Stimulated activated CD8-positive, alpha-beta memory T cell treated with anti-CD3 and anti-CD28 coated beads, Interleukin-12 subunit alpha, Interleukin-12 subunit beta, amount 100 ng/mL, for 4 hours (primary cell): ENCODE results near the gene GLCE.
"Not testable (repeated sequence)": the region's sequence is repeated elsewhere in the genome, so short reads cannot be mapped to it uniquely, and the experiment has no call there.

Experiments
- DNase-seq: peaks from one replicate; pipeline ENCODE4 v3.0.0-alpha.2; 2020; ENCODE audit warnings: low read depth

Gene GLCE

DNA sequence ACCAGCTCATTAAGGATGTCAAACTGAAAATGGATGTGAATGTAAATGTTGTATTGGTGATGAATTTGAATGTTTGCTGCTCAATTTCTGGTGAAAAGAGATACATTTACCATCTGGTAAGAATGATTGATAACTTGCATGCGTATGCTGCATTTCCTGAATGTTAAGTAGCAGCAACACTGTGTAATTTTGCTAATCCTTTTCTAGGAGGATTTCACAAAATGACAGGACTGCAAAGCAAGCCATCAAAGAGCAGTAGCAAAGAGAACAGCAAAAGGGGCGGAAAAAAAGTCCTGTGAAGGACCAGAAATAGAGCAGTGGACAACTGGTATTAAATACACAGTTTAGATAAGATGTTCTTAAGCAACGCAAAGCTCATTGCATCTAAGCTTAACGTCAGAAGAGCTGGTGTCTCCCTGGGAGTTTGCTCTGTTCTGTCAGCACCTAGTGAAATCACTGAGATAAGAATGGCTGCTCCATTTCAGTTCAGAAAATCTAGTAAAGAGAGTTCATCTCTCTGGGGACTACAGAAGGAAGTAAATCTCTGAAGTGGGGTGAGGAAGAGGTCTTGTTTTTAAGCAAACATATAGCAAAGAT, 114.7 kb downstream of the GLCE start:
- no peak for DNase-seq

GRCh38 chr15:69275933-69276560, 115.6 kb downstream of the GLCE start:
- no peak for DNase-seq

DNA sequence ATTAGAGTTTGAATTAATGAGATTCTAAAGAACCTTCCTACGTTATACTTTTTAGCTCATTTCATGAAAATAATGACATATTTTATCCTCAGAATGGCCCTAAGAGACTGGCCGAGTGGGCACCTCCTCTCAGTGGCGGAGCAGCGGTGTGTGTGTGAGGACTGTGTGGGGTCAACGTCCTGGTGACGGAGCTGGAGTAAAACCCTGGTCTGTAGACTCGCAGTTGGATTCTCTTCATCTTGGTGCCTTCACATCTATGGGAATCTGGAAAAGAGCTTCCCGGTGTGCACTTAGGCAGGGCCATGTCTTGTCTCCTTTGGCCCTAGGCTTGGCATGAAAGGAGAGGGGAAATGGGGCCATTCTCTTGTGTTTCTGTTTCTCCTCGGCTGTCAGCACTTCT, 116.9 kb downstream of the GLCE start:
- no peak for DNase-seq

DNA sequence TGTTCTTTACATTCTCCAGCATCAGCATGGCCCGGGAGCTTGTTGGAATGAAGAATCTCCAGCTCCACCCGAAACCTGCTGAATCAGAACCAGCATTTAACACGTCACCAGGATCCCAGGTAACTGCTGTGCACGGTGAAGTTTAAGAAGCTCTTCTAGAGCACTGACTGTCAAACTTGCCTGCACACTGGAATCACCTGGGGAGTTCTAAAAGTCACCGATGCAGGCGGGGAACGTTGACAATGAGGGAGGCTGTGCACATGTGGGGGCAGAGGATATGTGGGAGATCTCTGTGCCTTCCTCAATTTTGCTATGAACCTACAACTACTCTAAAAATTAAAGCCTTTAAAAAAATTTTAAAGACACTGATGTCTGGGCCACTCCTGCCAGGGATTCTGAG, 119.2 kb downstream of the GLCE start:
- DNase-seq, result no peak

- DNase-seq, result no peak
Measured at GRCh38 chr15:69280783-69281182, 120.3 kb downstream of the GLCE start.

- DNase-seq, result no peak
Measured at GRCh38 chr15:69282104-69282743, 121.8 kb downstream of the GLCE start.

GRCh38 chr15:69285834-69286233, 125.4 kb downstream of the GLCE start:
- no peak for DNase-seq

- DNase-seq, result no peak
Measured at GRCh38 chr15:69288011-69288410, 127.6 kb downstream of the GLCE start.

DNA sequence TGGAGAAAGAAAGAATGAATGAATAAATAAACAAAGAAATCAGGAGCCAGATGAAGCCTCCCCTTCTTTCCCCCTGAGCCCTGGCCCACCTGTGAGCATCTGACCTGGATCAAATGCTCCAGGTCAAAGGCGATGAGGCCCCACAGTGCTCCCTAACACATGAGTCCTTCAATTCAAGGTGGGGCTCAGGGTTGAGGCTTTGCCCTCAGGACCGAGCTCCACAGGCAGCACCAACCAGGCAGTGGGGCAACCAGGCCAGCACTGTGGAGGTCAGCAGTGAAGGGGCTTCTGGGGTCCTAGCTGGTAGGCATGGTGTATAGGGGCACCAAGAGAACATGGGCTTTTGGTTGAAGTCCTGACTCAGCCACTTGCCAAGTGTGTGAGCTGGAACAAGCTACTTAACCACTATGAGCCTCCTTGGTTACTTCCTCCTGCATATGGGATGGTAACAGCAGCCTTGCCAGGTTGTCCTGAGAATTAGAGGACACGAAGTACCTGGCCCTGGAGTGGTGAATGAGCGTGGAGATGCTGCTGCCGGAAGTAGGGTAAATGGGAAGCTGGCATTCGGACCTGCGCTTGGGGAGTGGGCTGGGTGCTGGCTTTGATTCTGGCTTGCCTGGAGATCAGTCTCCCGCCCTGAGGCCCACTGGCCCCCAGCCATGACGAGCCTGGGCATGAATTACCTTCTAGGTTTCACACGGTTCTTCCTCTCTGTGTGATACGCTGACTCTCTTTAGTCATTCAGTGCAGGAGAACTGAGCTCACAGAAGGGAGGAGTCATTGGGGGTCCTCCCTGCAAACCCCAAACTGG, 128.3 kb downstream of the GLCE start:
- no peak for DNase-seq

GRCh38 chr15:69289342-69290146, 129.1 kb downstream of the GLCE start:
- no peak for DNase-seq

- DNase-seq, result no peak
Measured at GRCh38 chr15:69290346-69291164, 130.1 kb downstream of the GLCE start.

- DNase-seq, result not testable (repeated sequence)
Measured at GRCh38 chr15:69291651-69292050, 131.2 kb downstream of the GLCE start.

DNA sequence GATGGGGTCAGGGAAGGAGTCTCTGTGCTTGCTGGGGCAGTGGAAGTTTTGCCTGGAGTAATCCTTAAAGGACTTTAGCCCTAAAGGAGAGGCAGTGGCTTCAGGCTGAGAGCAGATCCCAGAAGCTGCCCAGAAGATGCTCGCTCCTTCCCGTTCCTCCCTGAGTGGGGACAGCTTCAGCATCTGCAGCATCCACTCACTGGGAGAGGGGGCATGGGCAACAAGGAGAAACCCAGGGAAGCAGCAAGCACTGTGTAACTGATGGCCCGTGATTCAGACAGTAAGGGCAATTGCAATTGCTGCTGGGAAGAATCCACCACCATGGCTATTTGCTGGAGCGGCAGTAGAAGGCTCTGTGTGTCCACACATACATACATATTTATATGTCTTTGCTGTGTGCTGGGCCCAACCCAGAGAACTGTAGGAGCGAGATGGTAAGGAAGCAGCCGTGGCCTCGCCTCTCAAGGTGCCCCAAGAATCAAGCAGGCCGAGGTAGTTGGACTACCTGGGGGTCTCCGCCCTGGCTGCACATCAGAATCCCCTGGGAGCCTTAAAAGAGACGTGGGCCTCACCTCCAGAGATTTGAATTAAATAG, 132.5 kb downstream of the GLCE start:
- DNase-seq, result no peak

DNA sequence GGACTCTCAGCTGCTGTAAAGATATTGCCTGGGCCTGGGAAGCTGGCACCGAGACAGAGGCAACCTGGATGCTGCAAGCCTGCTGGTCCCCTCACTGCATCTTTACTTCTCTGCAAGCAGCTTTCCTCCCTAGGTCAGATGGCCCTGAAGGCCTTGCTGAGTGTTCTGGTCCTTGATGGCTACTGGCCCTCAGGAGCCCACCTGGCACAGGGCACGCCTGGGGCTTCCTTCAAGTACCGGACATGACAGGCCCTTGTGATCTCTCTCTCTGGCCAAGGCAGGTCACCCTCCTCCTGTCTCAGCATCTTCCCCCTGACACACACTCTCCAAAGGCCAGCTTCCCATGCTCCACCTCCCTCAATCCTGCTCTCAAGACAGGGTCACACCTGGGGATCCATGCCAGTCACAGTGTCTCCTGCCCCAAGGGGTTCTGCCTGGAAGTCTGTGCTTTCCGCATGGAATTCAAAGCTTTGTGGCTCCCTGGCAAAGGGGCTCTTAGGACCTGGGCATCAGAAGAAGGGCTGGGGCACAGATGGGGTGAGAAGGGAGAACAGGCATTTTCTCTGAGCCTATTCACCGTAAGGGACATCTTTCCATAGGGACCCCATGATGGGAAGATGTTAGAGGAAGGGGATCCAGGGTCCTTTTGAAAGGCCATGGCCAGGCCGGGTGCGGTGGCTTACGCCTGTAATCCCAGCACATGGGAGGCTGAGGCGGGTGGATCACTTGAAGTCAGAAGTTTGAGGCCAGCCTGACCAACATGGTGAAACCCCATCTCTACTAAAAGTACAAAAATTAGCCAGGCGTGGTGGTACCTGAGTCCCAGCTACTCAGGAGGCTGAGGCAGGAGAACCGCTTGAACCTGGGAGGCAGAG, 133.5 kb downstream of the GLCE start:
- no peak for DNase-seq

DNA sequence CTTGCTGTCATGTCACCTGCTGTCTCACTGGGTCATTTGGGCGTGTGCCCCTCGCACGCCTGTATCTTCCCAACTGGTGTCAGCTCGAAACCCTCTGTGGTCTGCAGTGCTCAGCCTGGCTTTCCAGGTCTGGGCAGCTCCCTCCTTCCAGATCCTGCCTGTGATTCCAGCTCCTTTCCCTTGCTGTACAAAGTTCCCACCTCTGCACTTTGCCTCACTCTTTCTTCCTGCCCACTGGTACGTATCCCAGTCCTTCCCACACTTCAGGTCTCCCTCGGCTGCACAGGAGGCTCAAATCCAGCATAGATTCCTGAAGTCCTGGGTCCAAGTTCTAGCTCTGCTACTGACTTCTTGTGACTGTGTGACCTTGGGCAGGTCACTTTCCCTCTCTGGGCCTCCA, 136.2 kb downstream of the GLCE start:
- no peak for DNase-seq

GRCh38 chr15:69297642-69298353, 137.4 kb downstream of the GLCE start:
- no peak for DNase-seq

DNA sequence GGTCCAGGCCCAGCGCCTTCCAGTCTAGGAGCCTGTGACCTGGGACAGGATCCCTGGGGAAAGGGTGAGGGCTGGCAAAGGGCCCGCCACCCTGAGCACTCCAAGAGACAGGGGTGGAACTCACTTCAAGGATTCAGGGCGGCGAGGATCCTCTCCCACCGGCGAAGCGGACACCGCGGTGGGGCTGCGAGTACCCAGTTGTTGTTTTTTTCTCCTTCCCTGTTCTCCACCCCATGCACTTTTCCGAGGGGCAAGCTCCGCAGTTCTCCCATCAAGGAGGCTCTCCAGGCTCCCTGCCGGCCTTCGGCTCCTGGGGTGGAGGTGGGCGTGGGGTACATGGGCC, 137.9 kb downstream of the GLCE start:
- no peak for DNase-seq

- DNase-seq, result no peak
Measured at GRCh38 chr15:69298697-69299441, 138.4 kb downstream of the GLCE start, which contains the start of gene PAQR5. Gene PAQR5, plus strand, starts transcription at chr15:69298912. Its CDS starts 61,169 bp downstream, at chr15:69360081.
